HEK293 (cell line): Measurements from ENCODE around the gene TRAF3.

Experiments
- CTCF ChIP-seq: fragments of 450-650 bp; formaldehyde crosslinking; IDR thresholded peaks from 2 replicates; pipeline ENCODE4 v1.5.1; 2016; ENCODE audit warnings: missing biosample characterization, missing genetic modification characterization
- ZNF274 ChIP-seq, 2 experiments: fragments of 200-500 bp in 1 of 2; fragments of 450-650 bp in 1 of 2; sonication (Bioruptor generic) in 1 of 2; formaldehyde crosslinking in 1 of 2; IDR thresholded peaks; 2 replicates each; pipeline versions ENCODE4 v1.5.1 to v1.6.1; 2014 to 2016; ENCODE audit warnings: borderline replicate concordance in 1 of 2, inconsistent platforms in 1 of 2, low read length in 1 of 2, missing biosample characterization in 1 of 2, missing genetic modification characterization in 1 of 2

GRCh38 chr14:102728501-102728900 lies 48.7 kb upstream of the TRAF3 start:
- TF ChIP-seq ZNF274 (IDR thresholded peaks at IDR 0.05; ENCODE audit: low read length) (no peak), ZNF274 (tag by site-specific recombination; IDR thresholded peaks at IDR 0.05; ENCODE audit: borderline replicate concordance) (no peak), CTCF (tag by site-specific recombination) (no peak)
